Measurements from ENCODE around the gene TSHZ2.
A peak's percentile ranks its signal among the peaks of the same experiment; 100 is the strongest.
"Not testable (repeated sequence)": the region's sequence is repeated elsewhere in the genome, so short reads cannot be mapped to it uniquely, and the experiment has no call there.

The TSHZ2 gene

GRCh38 chr20:53087037-53087777 is 115.0 kb downstream of the TSHZ2 start:
- H3K9ac ChIP-seq (ENCODE audit: low read length in 5 of 5), result no peak overlapping the region
- H3K4me3 ChIP-seq (ENCODE audit: low read depth in 1 of 5, low read length in 5 of 5), result no peak overlapping the region
- peak overlapping the region; percentile 49 for H3K27ac ChIP-seq (ENCODE audit: low read depth, low read length)
- H3K9me3 ChIP-seq (ENCODE audit: control insufficient read depth in 5 of 5, low read length in 5 of 5), result no peaks in the 10 kb centered on the region
- peaks cover 3 to 40% (median 29%) of the 10 kb centered on the region in 5 donors for H3K4me1 ChIP-seq (ENCODE audit: control insufficient read depth in 5 of 5, insufficient read depth in 5 of 5, low read length in 5 of 5)
- H3K36me3 ChIP-seq (ENCODE audit: control insufficient read depth in 5 of 5, insufficient read depth in 5 of 5, low read length in 5 of 5), result no peaks in the 10 kb centered on the region
- H3K27me3 ChIP-seq (ENCODE audit: control insufficient read depth in 5 of 5, insufficient read depth in 4 of 5, low read length in 5 of 5), result no peaks in the 10 kb centered on the region

- Histone ChIP-seq H3K27ac (ENCODE audit: low read depth, low read length) (peak overlapping the region; percentile 49), H3K4me1 (ENCODE audit: control insufficient read depth in 5 of 5, insufficient read depth in 5 of 5, low read length in 5 of 5) (peaks cover 3 to 40% (median 26%) of the 10 kb centered on the region in 5 donors), H3K9ac (ENCODE audit: low read length in 5 of 5) (no peak overlapping the region)
These were observed 116.6 kb downstream of the TSHZ2 start for GRCh38 chr20:53088786-53089185.

GRCh38 chr20:53089851-53090250 is 117.7 kb downstream of the TSHZ2 start:
- peaks cover 3 to 40% (median 26%) of the 10 kb centered on the region in 5 donors for H3K4me1 ChIP-seq (ENCODE audit: control insufficient read depth in 5 of 5, insufficient read depth in 5 of 5, low read length in 5 of 5)
- H3K4me3 ChIP-seq (ENCODE audit: low read depth in 1 of 5, low read length in 5 of 5); H3K27ac ChIP-seq (ENCODE audit: low read depth, low read length); H3K27me3 ChIP-seq (ENCODE audit: control insufficient read depth in 5 of 5, insufficient read depth in 4 of 5, low read length in 5 of 5); H3K36me3 ChIP-seq (ENCODE audit: control insufficient read depth in 5 of 5, insufficient read depth in 5 of 5, low read length in 5 of 5); H3K9me3 ChIP-seq (ENCODE audit: control insufficient read depth in 5 of 5, low read length in 5 of 5); H3K9ac ChIP-seq (ENCODE audit: low read length in 5 of 5): not testable (repeated sequence)

More at GRCh38 chr20:53088786-53089185, 116.6 kb downstream of the TSHZ2 start:
- no peaks in the 10 kb centered on the region for H3K27me3 ChIP-seq (ENCODE audit: control insufficient read depth in 5 of 5, insufficient read depth in 4 of 5, low read length in 5 of 5)
- no peak overlapping the region for H3K4me3 ChIP-seq (ENCODE audit: low read depth in 1 of 5, low read length in 5 of 5)
- H3K9me3 ChIP-seq (ENCODE audit: control insufficient read depth in 5 of 5, low read length in 5 of 5), result no peaks in the 10 kb centered on the region
- H3K36me3 ChIP-seq (ENCODE audit: control insufficient read depth in 5 of 5, insufficient read depth in 5 of 5, low read length in 5 of 5), result no peaks in the 10 kb centered on the region

- peaks cover 3 to 34% (median 22%) of the 10 kb centered on the region in 5 donors for H3K4me1 ChIP-seq (ENCODE audit: control insufficient read depth in 5 of 5, insufficient read depth in 5 of 5, low read length in 5 of 5)
- no peaks in the 10 kb centered on the region for H3K36me3 ChIP-seq (ENCODE audit: control insufficient read depth in 5 of 5, insufficient read depth in 5 of 5, low read length in 5 of 5)
- H3K27me3 ChIP-seq (ENCODE audit: control insufficient read depth in 5 of 5, insufficient read depth in 4 of 5, low read length in 5 of 5), result no peaks in the 10 kb centered on the region
- H3K9ac ChIP-seq (ENCODE audit: low read length in 5 of 5), result no peak overlapping the region
- H3K9me3 ChIP-seq (ENCODE audit: control insufficient read depth in 5 of 5, low read length in 5 of 5), result no peaks in the 10 kb centered on the region
- no peak overlapping the region for H3K4me3 ChIP-seq (ENCODE audit: low read depth in 1 of 5, low read length in 5 of 5)
- no peak overlapping the region for H3K27ac ChIP-seq (ENCODE audit: low read depth, low read length)
These were observed 119.6 kb downstream of the TSHZ2 start for GRCh38 chr20:53091789-53092188.

- Histone ChIP-seq H3K4me1 (ENCODE audit: control insufficient read depth in 5 of 5, insufficient read depth in 5 of 5, low read length in 5 of 5) (peaks cover 5 to 34% (median 23%) of the 10 kb centered on the region in 5 donors), H3K36me3 (ENCODE audit: control insufficient read depth in 5 of 5, insufficient read depth in 5 of 5, low read length in 5 of 5) (no peaks in the 10 kb centered on the region), H3K9ac (ENCODE audit: low read length in 5 of 5) (no peak overlapping the region), H3K27ac (ENCODE audit: low read depth, low read length) (no peak overlapping the region), H3K27me3 (ENCODE audit: control insufficient read depth in 5 of 5, insufficient read depth in 4 of 5, low read length in 5 of 5) (no peaks in the 10 kb centered on the region), H3K4me3 (ENCODE audit: low read depth in 1 of 5, low read length in 5 of 5) (no peak overlapping the region), H3K9me3 (ENCODE audit: control insufficient read depth in 5 of 5, low read length in 5 of 5) (no peaks in the 10 kb centered on the region)
These were observed 120.7 kb downstream of the TSHZ2 start for GRCh38 chr20:53092772-53093300.

GRCh38 chr20:53097371-53097770 is 125.2 kb downstream of the TSHZ2 start:
- H3K27me3 ChIP-seq (ENCODE audit: control insufficient read depth in 5 of 5, insufficient read depth in 4 of 5, low read length in 5 of 5), result no peaks in the 10 kb centered on the region
- H3K9ac ChIP-seq (ENCODE audit: low read length in 5 of 5), result no peak overlapping the region
- no peaks in the 10 kb centered on the region for H3K9me3 ChIP-seq (ENCODE audit: control insufficient read depth in 5 of 5, low read length in 5 of 5)
- H3K4me3 ChIP-seq (ENCODE audit: low read depth in 1 of 5, low read length in 5 of 5), result no peak overlapping the region
- no peaks in the 10 kb centered on the region for H3K36me3 ChIP-seq (ENCODE audit: control insufficient read depth in 5 of 5, insufficient read depth in 5 of 5, low read length in 5 of 5)
- peaks cover 2 to 23% (median 17%) of the 10 kb centered on the region in 5 donors for H3K4me1 ChIP-seq (ENCODE audit: control insufficient read depth in 5 of 5, insufficient read depth in 5 of 5, low read length in 5 of 5)
- no peak overlapping the region for H3K27ac ChIP-seq (ENCODE audit: low read depth, low read length)

GRCh38 chr20:53097791-53098190 is 125.6 kb downstream of the TSHZ2 start:
- H3K9ac ChIP-seq (ENCODE audit: low read length in 5 of 5), result no peak overlapping the region
- no peak overlapping the region for H3K27ac ChIP-seq (ENCODE audit: low read depth, low read length)
- no peaks in the 10 kb centered on the region for H3K27me3 ChIP-seq (ENCODE audit: control insufficient read depth in 5 of 5, insufficient read depth in 4 of 5, low read length in 5 of 5)
- peaks cover 2 to 23% (median 18%) of the 10 kb centered on the region in 5 donors for H3K4me1 ChIP-seq (ENCODE audit: control insufficient read depth in 5 of 5, insufficient read depth in 5 of 5, low read length in 5 of 5)
- H3K4me3 ChIP-seq (ENCODE audit: low read depth in 1 of 5, low read length in 5 of 5), result no peak overlapping the region
- H3K9me3 ChIP-seq (ENCODE audit: control insufficient read depth in 5 of 5, low read length in 5 of 5), result no peaks in the 10 kb centered on the region
- no peaks in the 10 kb centered on the region for H3K36me3 ChIP-seq (ENCODE audit: control insufficient read depth in 5 of 5, insufficient read depth in 5 of 5, low read length in 5 of 5)

GRCh38 chr20:53098621-53099020 is 126.5 kb downstream of the TSHZ2 start:
- Histone ChIP-seq H3K36me3 (ENCODE audit: control insufficient read depth in 5 of 5, insufficient read depth in 5 of 5, low read length in 5 of 5) (no peaks in the 10 kb centered on the region), H3K9me3 (ENCODE audit: control insufficient read depth in 5 of 5, low read length in 5 of 5) (no peaks in the 10 kb centered on the region), H3K27ac (ENCODE audit: low read depth, low read length) (no peak overlapping the region), H3K4me1 (ENCODE audit: control insufficient read depth in 5 of 5, insufficient read depth in 5 of 5, low read length in 5 of 5) (peaks cover 2 to 23% (median 18%) of the 10 kb centered on the region in 5 donors), H3K9ac (ENCODE audit: low read length in 5 of 5) (no peak overlapping the region), H3K4me3 (ENCODE audit: low read depth in 1 of 5, low read length in 5 of 5) (no peak overlapping the region), H3K27me3 (ENCODE audit: control insufficient read depth in 5 of 5, insufficient read depth in 4 of 5, low read length in 5 of 5) (no peaks in the 10 kb centered on the region)

GRCh38 chr20:53099856-53100255 is 127.7 kb downstream of the TSHZ2 start:
- Histone ChIP-seq H3K27ac (ENCODE audit: low read depth, low read length) (no peak overlapping the region), H3K27me3 (ENCODE audit: control insufficient read depth in 5 of 5, insufficient read depth in 4 of 5, low read length in 5 of 5) (no peaks in the 10 kb centered on the region), H3K9me3 (ENCODE audit: control insufficient read depth in 5 of 5, low read length in 5 of 5) (no peaks in the 10 kb centered on the region), H3K9ac (ENCODE audit: low read length in 5 of 5) (no peak overlapping the region), H3K4me1 (ENCODE audit: control insufficient read depth in 5 of 5, insufficient read depth in 5 of 5, low read length in 5 of 5) (peaks cover 2 to 23% (median 18%) of the 10 kb centered on the region in 5 donors), H3K36me3 (ENCODE audit: control insufficient read depth in 5 of 5, insufficient read depth in 5 of 5, low read length in 5 of 5) (no peaks in the 10 kb centered on the region), H3K4me3 (ENCODE audit: low read depth in 1 of 5, low read length in 5 of 5) (no peak overlapping the region)

GRCh38 chr20:53100476-53100911 is 128.3 kb downstream of the TSHZ2 start:
- Histone ChIP-seq H3K27me3 (ENCODE audit: control insufficient read depth in 5 of 5, insufficient read depth in 4 of 5, low read length in 5 of 5) (no peaks in the 10 kb centered on the region), H3K4me1 (ENCODE audit: control insufficient read depth in 5 of 5, insufficient read depth in 5 of 5, low read length in 5 of 5) (peaks cover 2 to 23% (median 18%) of the 10 kb centered on the region in 5 donors), H3K9me3 (ENCODE audit: control insufficient read depth in 5 of 5, low read length in 5 of 5) (no peaks in the 10 kb centered on the region), H3K27ac (ENCODE audit: low read depth, low read length) (no peak overlapping the region), H3K4me3 (ENCODE audit: low read depth in 1 of 5, low read length in 5 of 5) (peak overlapping the region in 1 of 5 donors; percentile 6), H3K9ac (ENCODE audit: low read length in 5 of 5) (no peak overlapping the region), H3K36me3 (ENCODE audit: control insufficient read depth in 5 of 5, insufficient read depth in 5 of 5, low read length in 5 of 5) (no peaks in the 10 kb centered on the region)
